SK-N-SH (cell line): Measurements from ENCODE around the gene GALNT17.

ENCODE experiments used
- CTCF ChIP-seq: fragments of 200-600 bp; sonication (generic); IDR thresholded peaks from 2 replicates; pipeline ENCODE4 v1.6.1; 2017; ENCODE audit warnings: antibody characterized with exemption, mild to moderate bottlenecking, moderate library complexity
- EZH2phosphoT487 ChIP-seq: fragments of 200-600 bp; sonication (generic); IDR thresholded peaks from 2 replicates; pipeline ENCODE4 v1.6.1; 2017; ENCODE audit warnings: low read depth, mixed run types, mild to moderate bottlenecking, antibody characterized with exemption, moderate library complexity, borderline replicate concordance
- FOSL2 ChIP-seq: IDR thresholded peaks from 2 replicates; pipeline ENCODE4 v1.4.0; 2012; ENCODE audit warnings: low read depth, mild to moderate bottlenecking, moderate library complexity, borderline replicate concordance
- FOXJ3 ChIP-seq: sonication (generic); formaldehyde crosslinking; IDR thresholded peaks from 2 replicates; pipeline ENCODE4 v1.5.1; 2020; ENCODE audit warnings: mild to moderate bottlenecking, missing genetic modification reagents
- IRF3 ChIP-seq: fragments of 150-350 bp; IDR thresholded peaks from 2 replicates; pipeline ENCODE4 v1.6.1; 2016; ENCODE audit warnings: mild to moderate bottlenecking, low read depth, low read length
- MAX ChIP-seq: IDR thresholded peaks from 2 replicates; pipeline ENCODE4 v1.4.0; 2012; ENCODE audit warnings: low read depth
- MEF2A ChIP-seq: IDR thresholded peaks from 2 replicates; pipeline ENCODE4 v1.4.0; 2012; ENCODE audit warnings: low read depth, borderline replicate concordance
- NFIC ChIP-seq: IDR thresholded peaks from 2 replicates; pipeline ENCODE4 v1.4.0; 2012; ENCODE audit warnings: borderline replicate concordance
- NRF1 ChIP-seq: IDR thresholded peaks from 2 replicates; pipeline ENCODE4 v1.6.1; 2012; ENCODE audit warnings: low read depth, mild to moderate bottlenecking, low read length
- POLR2AphosphoS5 ChIP-seq: IDR thresholded peaks from 2 replicates; pipeline ENCODE4 v1.6.1; 2012; ENCODE audit warnings: low read depth, low read length
- RFX5 ChIP-seq: IDR thresholded peaks from 2 replicates; pipeline ENCODE4 v1.6.1; 2012; ENCODE audit warnings: mild to moderate bottlenecking, improper control_type of control experiment, low read length
- RXRA ChIP-seq: IDR thresholded peaks from 2 replicates; pipeline ENCODE4 v1.4.0; 2012; ENCODE audit warnings: low read depth, mild to moderate bottlenecking, borderline replicate concordance
- TCF12 ChIP-seq: IDR thresholded peaks from 2 replicates; pipeline ENCODE4 v1.4.0; 2012
- USF2 ChIP-seq: fragments of 150-350 bp; IDR thresholded peaks from 2 replicates; pipeline ENCODE4 v1.6.1; 2017; ENCODE audit warnings: antibody characterized with exemption, low read length, low read depth, borderline replicate concordance

- TF ChIP-seq CTCF: no peak
- no peak for TF ChIP-seq RXRA
- no peak for TF ChIP-seq IRF3
- no peak for TF ChIP-seq NRF1
- TF ChIP-seq MAX: no peak
- no peak for TF ChIP-seq MEF2A
- TF ChIP-seq TCF12: no peak
- TF ChIP-seq FOXJ3: no peak
- TF ChIP-seq EZH2phosphoT487: no peak
- no peak for TF ChIP-seq POLR2AphosphoS5
- no peak for TF ChIP-seq FOSL2
- no peak for TF ChIP-seq USF2
- TF ChIP-seq RFX5: no peak
- no peak for TF ChIP-seq NFIC
Observed at GRCh38 chr7:71558806-71559613, 427.1 kb downstream of the GALNT17 start.
